Suprapubic skin (tissue), 4 donors: Measurements from ENCODE around the gene COPS4. TPM values are rescaled to one million over a fixed set of nuclear protein-coding genes. Genes with fewer than 3 reads are reported as not detected.
A peak's percentile ranks its signal among the peaks of the same experiment; 100 is the strongest.
"Not testable (repeated sequence)": the region's sequence is repeated elsewhere in the genome, so short reads cannot be mapped to it uniquely, and the experiment has no call there.

Experiments used
- DNase-seq, 2 donors: peaks; one replicate each; pipeline ENCODE4 v3.0.0-alpha.2; 2019; ENCODE audit warnings: low spot score in 2 of 2
- H3K27ac ChIP-seq: fragments of 200-600 bp; sonication (generic); one replicate; pipeline ENCODE4 v1.5.1; 2019
- H3K27me3 ChIP-seq: fragments of 200-600 bp; sonication (generic); one replicate; pipeline ENCODE4 v1.5.1; 2019
- H3K36me3 ChIP-seq: fragments of 200-600 bp; sonication (generic); one replicate; pipeline ENCODE4 v1.5.1; 2019
- H3K4me1 ChIP-seq: fragments of 200-600 bp; sonication (generic); one replicate; pipeline ENCODE4 v1.5.1; 2019
- H3K4me3 ChIP-seq: fragments of 200-600 bp; sonication (generic); one replicate; pipeline ENCODE4 v1.5.1; 2019; ENCODE audit warnings: mild to moderate bottlenecking
- H3K9me3 ChIP-seq: fragments of 200-600 bp; sonication (generic); one replicate; pipeline ENCODE4 v1.5.1; 2019
- EP300 ChIP-seq: sonication (generic); formaldehyde crosslinking; IDR thresholded peaks from one replicate; pipeline ENCODE4 v1.6.1; 2017; ENCODE audit warnings: antibody characterized with exemption
- POLR2A ChIP-seq, 2 donors: fragments of 450-650 bp; IDR thresholded peaks; one replicate each; pipeline ENCODE4 v1.6.1; 2017; ENCODE audit warnings: antibody characterized with exemption in 2 of 2, mild to moderate bottlenecking in 2 of 2, moderate library complexity in 2 of 2
- POLR2AphosphoS5 ChIP-seq, 3 donors: sonication (generic); formaldehyde crosslinking; IDR thresholded peaks; one replicate each; pipeline ENCODE4 v1.6.1; 2017; ENCODE audit warnings: antibody characterized with exemption in 3 of 3
- WGBS: methylation state at CpG from one replicate; pipeline ENCODE4 v1.1.5; 2018; 5-methylcytosine and 5-hydroxymethylcytosine counted together
- total RNA-seq, 4 donors: library from RNA; depleted of rRNA; stranded (reverse); fragments of >200 nt; gene quantifications; one replicate each; pipeline ENCODE4 v1.1.0, GENCODE V29; 2016
- TF ChIP-seq, protein P1 (sequence below), 2 donors: fragments of 200-600 bp in 1 of 2; fragments of 450-650 bp in 1 of 2; sonication (generic) in 1 of 2; IDR thresholded peaks; one replicate each; pipeline ENCODE4 v1.5.1; 2016 to 2019; ENCODE audit warnings: antibody characterized with exemption in 2 of 2, mild to moderate bottlenecking in 1 of 2, moderate library complexity in 1 of 2

Gene COPS4
- total RNA-seq, 4 donors from 2014 or later = 36.3 to 59.5 (median 39.3) TPM

DNA sequence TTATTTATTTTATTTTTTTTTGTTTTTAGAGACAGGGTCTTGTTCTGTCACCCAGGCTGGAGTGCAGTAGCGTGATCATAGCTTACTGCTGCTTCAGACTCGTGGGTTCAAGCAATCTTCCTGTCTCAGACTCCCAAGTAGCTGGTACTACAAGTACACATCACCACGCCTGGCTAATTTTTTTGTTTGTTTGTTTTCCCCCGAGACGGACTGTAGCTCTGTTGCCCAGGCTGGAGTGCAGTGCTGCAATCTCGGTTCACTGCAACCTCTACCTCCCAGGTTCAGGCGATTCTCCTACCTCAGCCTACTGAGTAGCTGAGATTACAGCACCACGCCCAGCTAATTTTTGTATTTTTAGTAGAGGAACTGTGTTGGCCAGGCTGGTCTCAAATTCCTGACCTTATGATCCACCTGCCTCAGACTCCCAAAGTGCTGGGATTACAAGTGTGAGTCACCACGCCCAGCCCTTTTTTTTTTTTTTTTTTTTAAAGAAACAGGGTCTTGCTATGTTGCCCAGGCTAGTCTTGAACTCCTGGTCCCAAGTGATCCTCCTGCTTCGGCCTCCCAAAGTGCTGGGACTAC lies 32.2 kb downstream of the COPS4 start:
- 93% methylated on average over 10 of the region's 10 CpGs for WGBS
- Histone ChIP-seq H3K4me1 (no peaks in the 10 kb centered on the region), H3K27me3 (no peaks in the 10 kb centered on the region), H3K4me3 (no peak overlapping the region), H3K27ac (no peak overlapping the region), H3K9me3 (no peaks in the 10 kb centered on the region), H3K36me3 (peaks cover 80% of the 10 kb centered on the region)
- TF ChIP-seq EP300 (no peak), POLR2A (IDR thresholded peaks at IDR 0.05) (no peak), POLR2AphosphoS5 (IDR thresholded peaks at IDR 0.05) (no peak)
- TF ChIP-seq, protein P1, sequence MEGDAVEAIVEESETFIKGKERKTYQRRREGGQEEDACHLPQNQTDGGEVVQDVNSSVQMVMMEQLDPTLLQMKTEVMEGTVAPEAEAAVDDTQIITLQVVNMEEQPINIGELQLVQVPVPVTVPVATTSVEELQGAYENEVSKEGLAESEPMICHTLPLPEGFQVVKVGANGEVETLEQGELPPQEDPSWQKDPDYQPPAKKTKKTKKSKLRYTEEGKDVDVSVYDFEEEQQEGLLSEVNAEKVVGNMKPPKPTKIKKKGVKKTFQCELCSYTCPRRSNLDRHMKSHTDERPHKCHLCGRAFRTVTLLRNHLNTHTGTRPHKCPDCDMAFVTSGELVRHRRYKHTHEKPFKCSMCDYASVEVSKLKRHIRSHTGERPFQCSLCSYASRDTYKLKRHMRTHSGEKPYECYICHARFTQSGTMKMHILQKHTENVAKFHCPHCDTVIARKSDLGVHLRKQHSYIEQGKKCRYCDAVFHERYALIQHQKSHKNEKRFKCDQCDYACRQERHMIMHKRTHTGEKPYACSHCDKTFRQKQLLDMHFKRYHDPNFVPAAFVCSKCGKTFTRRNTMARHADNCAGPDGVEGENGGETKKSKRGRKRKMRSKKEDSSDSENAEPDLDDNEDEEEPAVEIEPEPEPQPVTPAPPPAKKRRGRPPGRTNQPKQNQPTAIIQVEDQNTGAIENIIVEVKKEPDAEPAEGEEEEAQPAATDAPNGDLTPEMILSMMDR (IDR thresholded peaks at IDR 0.05) = no peak
- no peak for DNase-seq

- Histone ChIP-seq H3K27me3 (no peaks in the 10 kb centered on the region), H3K27ac (no peak overlapping the region), H3K4me3 (no peak overlapping the region), H3K4me1 (peaks cover 6% of the 10 kb centered on the region), H3K36me3 (peaks cover 67% of the 10 kb centered on the region), H3K9me3 (no peaks in the 10 kb centered on the region)
- 100% methylated on average over 1 of the region's 1 CpG for WGBS
- TF ChIP-seq, protein P1 (IDR thresholded peaks at IDR 0.05) = no peak
- no peak for TF ChIP-seq POLR2AphosphoS5 (IDR thresholded peaks at IDR 0.05)
- no peak for TF ChIP-seq EP300
- no peak for TF ChIP-seq POLR2A (IDR thresholded peaks at IDR 0.05)
- DNase-seq = no peak
Measured at GRCh38 chr4:83071116-83071515, 36.1 kb downstream of the COPS4 start.

GRCh38 chr4:83074086-83074704 lies 39.2 kb downstream of the COPS4 start:
- Histone ChIP-seq H3K4me3 (no peak overlapping the region), H3K4me1 (peaks cover 6% of the 10 kb centered on the region), H3K27ac (no peak overlapping the region), H3K9me3 (no peaks in the 10 kb centered on the region), H3K27me3 (no peaks in the 10 kb centered on the region), H3K36me3 (peaks cover 45% of the 10 kb centered on the region)
- TF ChIP-seq, protein P1 (IDR thresholded peaks at IDR 0.05) = peak; percentile 23 to 51
- no peak for TF ChIP-seq POLR2AphosphoS5 (IDR thresholded peaks at IDR 0.05)
- DNase-seq = no peak
- WGBS = 70% methylated on average over 10 of the region's 10 CpGs

DNA sequence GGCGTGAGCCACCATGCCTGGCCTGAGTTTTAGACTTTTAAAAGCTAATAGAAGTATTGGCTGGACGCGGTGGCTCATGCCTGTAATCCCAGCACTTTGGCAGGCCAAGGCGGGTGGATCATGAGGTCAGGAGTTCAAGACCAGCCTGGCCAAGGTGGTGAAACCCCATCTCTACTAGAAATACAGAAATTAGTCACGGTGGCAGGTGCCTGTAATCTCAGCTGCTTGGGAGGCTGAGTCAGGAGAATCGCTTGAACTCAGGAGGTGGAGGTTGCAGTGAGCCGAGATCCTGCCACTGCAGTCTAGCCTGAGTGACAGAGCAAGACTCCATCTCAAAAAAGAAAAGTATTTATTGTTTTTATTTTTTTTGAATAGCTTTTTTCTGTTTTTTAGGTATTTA lies 39.8 kb downstream of the COPS4 start:
- not testable (repeated sequence) for H3K27ac ChIP-seq, H3K9me3 ChIP-seq, H3K4me1 ChIP-seq, H3K4me3 ChIP-seq, H3K27me3 ChIP-seq, DNase-seq
- H3K36me3 ChIP-seq = peaks cover 39% of the 10 kb centered on the region
- WGBS = 91% methylated on average over 7 of the region's 7 CpGs

- TF ChIP-seq POLR2A (IDR thresholded peaks at IDR 0.05) (no peak), EP300 (no peak), POLR2AphosphoS5 (IDR thresholded peaks at IDR 0.05) (no peak)
- TF ChIP-seq, protein P1 (IDR thresholded peaks at IDR 0.05) = no peak
- DNase-seq = no peak
- Histone ChIP-seq H3K27ac (no peak overlapping the region), H3K9me3 (no peaks in the 10 kb centered on the region), H3K36me3 (peaks cover 32% of the 10 kb centered on the region), H3K4me1 (peaks cover 6% of the 10 kb centered on the region), H3K4me3 (no peak overlapping the region), H3K27me3 (no peaks in the 10 kb centered on the region)
- 32% methylated on average over 4 of the region's 4 CpGs for WGBS
Measured at GRCh38 chr4:83075311-83076095, 40.5 kb downstream of the COPS4 start.
